Fibroblast of mammary gland (primary cell): Measurements from ENCODE around the gene RUNX3.
"Not testable (repeated sequence)": the region's sequence is repeated elsewhere in the genome, so short reads cannot be mapped to it uniquely, and the experiment has no call there.

Source experiments
- DNase-seq: peaks from one replicate; pipeline ENCODE4 v3.0.0-alpha.2; 2010; ENCODE audit warnings: low read depth
- H3K4me3 ChIP-seq: 2 replicates; pipeline ENCODE4 v1.5.1; 2011; ENCODE audit warnings: low read depth, mild to moderate bottlenecking, low read length, moderate library complexity; ENCODE audit not compliant: control insufficient read depth
- CTCF ChIP-seq: conservative IDR thresholded peaks from 2 replicates; pipeline ENCODE4 v1.5.1; 2011; ENCODE audit warnings: low read depth, low read length, inconsistent platforms; ENCODE audit not compliant: control insufficient read depth, insufficient read depth

The RUNX3 gene

DNA sequence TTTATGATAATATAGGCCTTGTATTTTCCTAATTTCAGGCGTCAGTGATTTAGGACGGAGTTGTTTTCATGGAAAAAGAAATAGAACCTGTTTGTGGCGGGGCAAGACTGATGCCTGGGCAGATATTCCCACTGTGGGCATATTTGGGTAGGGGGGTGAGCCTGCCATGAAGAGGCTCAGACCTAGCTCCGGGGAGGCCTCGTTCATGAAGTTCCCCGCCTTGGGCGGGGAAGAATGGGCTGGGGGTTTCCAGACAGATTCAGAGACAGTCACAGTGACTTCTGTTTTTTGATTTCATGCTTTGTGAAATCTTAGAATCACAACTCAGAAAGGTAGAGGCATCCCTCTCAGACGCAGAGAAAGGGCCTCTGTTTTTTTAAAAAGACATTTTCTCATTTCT lies 36.1 kb downstream of the RUNX3 start:
- H3K4me3 ChIP-seq: no peak overlapping the region
- DNase-seq: no peak
- no peak for TF ChIP-seq CTCF

GRCh38 chr1:24893431-24893830 lies 36.6 kb downstream of the RUNX3 start:
- TF ChIP-seq CTCF: no peak
- no peak overlapping the region for H3K4me3 ChIP-seq
- no peak for DNase-seq

- no peak for TF ChIP-seq CTCF
- no peak for DNase-seq
These were observed 37.6 kb downstream of the RUNX3 start for GRCh38 chr1:24892188-24893153.

GRCh38 chr1:24891367-24891766 lies 38.7 kb downstream of the RUNX3 start:
- H3K4me3 ChIP-seq, DNase-seq: not testable (repeated sequence)

More at GRCh38 chr1:24892188-24893153, 37.6 kb downstream of the RUNX3 start:
- H3K4me3 ChIP-seq: no peak overlapping the region

DNA sequence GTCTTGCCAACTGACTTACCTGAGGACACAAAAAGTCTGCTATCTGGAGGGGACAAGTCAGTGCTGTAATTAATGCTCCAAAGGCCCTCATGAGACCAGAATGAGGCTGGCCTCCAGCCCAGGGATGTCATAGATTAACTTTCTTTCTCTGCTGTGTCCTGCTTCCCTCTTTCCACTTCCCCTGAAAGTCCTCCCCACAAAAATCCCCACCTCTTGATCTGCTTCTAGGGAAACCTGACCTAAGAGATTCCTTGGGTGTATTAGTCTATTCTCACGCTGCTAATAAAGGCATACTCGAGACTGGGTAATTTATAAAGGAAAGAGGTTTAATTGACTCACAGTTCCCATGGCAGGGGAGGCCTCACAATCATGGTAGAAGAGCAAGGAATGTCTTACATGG lies 39.2 kb downstream of the RUNX3 start:
- no peak for TF ChIP-seq CTCF
- H3K4me3 ChIP-seq: no peak overlapping the region
- no peak for DNase-seq

DNA sequence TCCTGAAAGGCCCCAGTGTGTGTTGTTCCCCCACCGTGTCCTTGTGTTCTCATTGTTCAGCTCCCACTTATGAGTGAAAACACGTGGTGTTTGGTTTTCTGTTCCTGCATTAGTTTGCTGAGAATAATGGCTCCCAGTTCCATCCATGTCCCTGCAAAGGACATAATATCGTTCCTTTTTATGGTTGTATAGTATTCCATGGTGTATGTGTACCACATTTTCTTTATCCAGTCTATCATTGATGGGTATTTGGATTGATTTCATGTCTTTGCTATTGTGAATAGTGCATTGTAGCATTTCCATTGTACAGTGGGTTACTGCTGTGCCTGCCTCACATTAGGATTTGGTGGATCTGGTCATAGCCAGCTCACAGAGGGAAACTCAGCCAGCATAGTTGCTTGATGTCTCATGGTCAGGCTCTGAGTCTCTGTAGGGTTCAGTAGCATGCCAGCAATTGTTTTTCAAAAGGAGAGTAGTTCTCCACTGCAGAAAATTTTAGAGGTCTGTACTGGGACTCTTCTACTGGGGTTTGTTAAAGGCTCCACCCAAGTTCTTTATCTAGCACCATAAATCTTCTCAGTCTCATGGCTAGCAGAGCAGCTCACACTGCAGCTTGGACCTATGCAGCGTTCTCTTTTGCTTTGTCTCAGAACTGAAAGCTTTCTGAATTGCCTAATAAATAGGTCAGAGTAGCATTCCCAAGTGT lies 41.0 kb downstream of the RUNX3 start:
- no peak overlapping the region for H3K4me3 ChIP-seq

More for the DNA sequence above, 41.0 kb downstream of the RUNX3 start:
- DNase-seq: peak; percentile 67
- TF ChIP-seq CTCF: no peak
